Mucosa of descending colon (tissue), 3 donors: Measurements from ENCODE around the gene PAQR9. TPM values are rescaled to one million over a fixed set of nuclear protein-coding genes. Genes with fewer than 3 reads are reported as not detected.

Experiments
- ATAC-seq: fragments of 200-7000 bp; cut with Tn5 transposase; one replicate; pipeline ENCODE4 v1.9.1; 2020; ENCODE audit warnings: mild to moderate bottlenecking, moderate library complexity
- DNase-seq, 3 donors: peaks; one replicate each; pipeline ENCODE4 v3.0.0-alpha.2; 2020
- H3K36me3 ChIP-seq: fragments of 200-600 bp; one replicate; pipeline ENCODE4 v1.8.0; 2021; ENCODE audit warnings: low read depth, mild to moderate bottlenecking
- H3K4me1 ChIP-seq: fragments of 200-600 bp; one replicate; pipeline ENCODE4 v1.8.0; 2021; ENCODE audit warnings: low read depth, mild to moderate bottlenecking
- H3K4me3 ChIP-seq: fragments of 200-600 bp; one replicate; pipeline ENCODE4 v1.8.0; 2021; ENCODE audit warnings: mild to moderate bottlenecking
- H3K9me3 ChIP-seq: fragments of 200-600 bp; one replicate; pipeline ENCODE4 v1.8.0; 2021; ENCODE audit warnings: mild to moderate bottlenecking
- intact Hi-C, 2 donors: fragments of 100-400 bp; cut with DNase I in 1 of 2; cut with micrococcal nuclease in 1 of 2; formaldehyde crosslinking; loops; one replicate each; pipeline versions ENCODE4 v1.11.0 to v1.11.1; 2022; cut with DNase I, micrococcal nuclease
- long read RNA-seq, 2 donors: library from polyadenylated mRNA; unstranded; transcript quantifications; one replicate each; pipeline ENCODE4 v2.0.0, GENCODE V29; 2019 to 2021
- total RNA-seq, 3 donors: library from RNA; stranded (reverse); fragmentation: NEBNext Ultra II Directional in 2 of 3; extraction: Animal tissue kit (Norgen Biotek cat#: 25700) in 2 of 3; gene quantifications; one replicate each; pipeline versions ENCODE4 v1.2.1 to v1.2.4, GENCODE V29; 2021 to 2023
- TF ChIP-seq, protein P1 (sequence below): fragments of 200-600 bp; IDR thresholded peaks from one replicate; pipeline ENCODE4 v1.8.0; 2022; ENCODE audit warnings: antibody characterized with exemption, mild to moderate bottlenecking
- donor health status: DM: no; HTN: no; CAD: no; lungs with moderate emphysema.
- donor health status: DM: no; HTN: no; CAD: no.
- donor health status: DM: no; HTN: yes; CAD: no.

Gene PAQR9, protein sequence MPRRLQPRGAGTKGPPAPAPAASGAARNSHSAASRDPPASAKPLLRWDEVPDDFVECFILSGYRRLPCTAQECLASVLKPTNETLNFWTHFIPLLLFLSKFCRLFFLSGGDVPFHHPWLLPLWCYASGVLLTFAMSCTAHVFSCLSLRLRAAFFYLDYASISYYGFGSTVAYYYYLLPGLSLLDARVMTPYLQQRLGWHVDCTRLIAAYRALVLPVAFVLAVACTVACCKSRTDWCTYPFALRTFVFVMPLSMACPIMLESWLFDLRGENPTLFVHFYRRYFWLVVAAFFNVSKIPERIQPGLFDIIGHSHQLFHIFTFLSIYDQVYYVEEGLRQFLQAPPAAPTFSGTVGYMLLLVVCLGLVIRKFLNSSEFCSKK
- not detected for total RNA-seq
- long read RNA-seq, donor 1 = 0 reads
- long read RNA-seq, donor 2 = 0 reads

DNA sequence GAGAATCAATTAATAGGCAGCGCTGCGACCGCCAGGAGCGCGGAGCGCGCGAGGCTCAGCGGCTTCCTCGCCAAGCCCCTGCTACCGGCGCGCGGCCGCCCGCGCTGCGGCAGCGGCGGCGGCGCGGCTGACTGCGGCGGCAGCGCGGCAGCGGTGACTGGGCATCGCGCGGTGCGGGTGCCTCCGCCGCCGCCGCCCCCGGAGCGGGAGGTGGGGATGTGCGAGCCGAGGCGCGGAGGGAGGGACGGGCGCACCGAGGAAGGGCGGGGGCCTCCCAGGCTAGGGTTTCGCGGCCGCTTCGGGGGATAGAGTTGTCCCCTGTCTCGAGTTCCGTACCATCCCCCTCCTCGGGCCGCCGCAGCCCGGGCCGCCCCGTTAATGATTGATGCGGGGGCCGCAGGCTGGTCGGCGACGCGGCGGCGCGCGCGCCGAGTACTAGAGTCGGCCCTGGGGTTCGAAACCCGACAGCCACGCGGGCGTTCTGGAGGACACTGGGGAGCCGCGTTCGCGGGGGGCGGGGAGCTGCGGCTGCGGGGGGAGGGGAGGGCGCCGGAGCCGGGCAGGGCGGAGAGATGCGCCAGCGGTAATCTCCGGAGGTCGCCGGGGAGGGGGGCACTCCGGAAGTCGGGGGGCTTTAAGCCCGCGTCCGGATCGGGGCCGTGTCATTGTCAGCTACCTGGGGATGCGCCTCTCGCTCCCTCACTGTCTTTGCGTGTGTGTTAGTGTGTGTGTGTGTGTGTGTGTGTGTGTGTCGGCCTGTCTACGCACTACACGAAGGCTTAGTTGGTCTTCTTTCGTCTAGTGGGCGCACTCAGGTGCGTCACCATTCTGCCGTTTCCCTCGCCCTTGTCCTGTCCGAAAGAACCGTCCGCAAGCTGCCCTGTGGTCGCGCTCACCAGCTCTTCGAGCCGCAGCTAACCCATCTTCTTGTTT is at the start of gene PAQR9:
Gene PAQR9, minus strand, starts transcription at position 159 of the 933 bp plus-strand sequence. CDS start 338 bp downstream, outside the sequence.
- Histone ChIP-seq H3K36me3 (no peaks in the 10 kb centered on the region), H3K9me3 (no peaks in the 10 kb centered on the region), H3K4me3 (no peak within 1 kb of the TSS), H3K4me1 (no peaks in the 10 kb centered on the region)
- intact Hi-C loops = no loop called here
- TF ChIP-seq, protein P1, sequence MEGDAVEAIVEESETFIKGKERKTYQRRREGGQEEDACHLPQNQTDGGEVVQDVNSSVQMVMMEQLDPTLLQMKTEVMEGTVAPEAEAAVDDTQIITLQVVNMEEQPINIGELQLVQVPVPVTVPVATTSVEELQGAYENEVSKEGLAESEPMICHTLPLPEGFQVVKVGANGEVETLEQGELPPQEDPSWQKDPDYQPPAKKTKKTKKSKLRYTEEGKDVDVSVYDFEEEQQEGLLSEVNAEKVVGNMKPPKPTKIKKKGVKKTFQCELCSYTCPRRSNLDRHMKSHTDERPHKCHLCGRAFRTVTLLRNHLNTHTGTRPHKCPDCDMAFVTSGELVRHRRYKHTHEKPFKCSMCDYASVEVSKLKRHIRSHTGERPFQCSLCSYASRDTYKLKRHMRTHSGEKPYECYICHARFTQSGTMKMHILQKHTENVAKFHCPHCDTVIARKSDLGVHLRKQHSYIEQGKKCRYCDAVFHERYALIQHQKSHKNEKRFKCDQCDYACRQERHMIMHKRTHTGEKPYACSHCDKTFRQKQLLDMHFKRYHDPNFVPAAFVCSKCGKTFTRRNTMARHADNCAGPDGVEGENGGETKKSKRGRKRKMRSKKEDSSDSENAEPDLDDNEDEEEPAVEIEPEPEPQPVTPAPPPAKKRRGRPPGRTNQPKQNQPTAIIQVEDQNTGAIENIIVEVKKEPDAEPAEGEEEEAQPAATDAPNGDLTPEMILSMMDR = no peak
- DNase-seq = no peak
- ATAC-seq = peak; percentile 43

DNA sequence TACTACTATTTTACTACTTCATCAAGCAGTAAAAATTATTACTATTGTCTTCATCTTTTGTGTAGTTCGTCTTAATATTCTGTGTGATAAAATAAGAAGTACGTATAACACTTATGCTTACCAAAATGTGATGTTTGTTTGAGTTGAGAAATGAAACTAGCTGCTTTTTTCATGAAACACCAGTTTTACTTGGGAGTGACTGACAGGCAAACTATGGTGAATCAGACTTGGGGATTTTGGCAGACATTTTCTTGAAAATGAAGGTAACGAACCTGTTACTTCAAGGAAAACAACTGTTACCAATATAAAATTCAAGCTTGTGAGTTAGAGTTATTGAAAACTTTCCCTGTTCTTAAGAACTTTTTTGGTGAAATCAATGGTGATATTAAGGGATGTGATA is 48.2 kb upstream of the PAQR9 start:
- peaks cover 3% of the 10 kb centered on the region for H3K4me1 ChIP-seq
- intact Hi-C loops = no loop called here
- TF ChIP-seq, protein P1 = no peak

DNA sequence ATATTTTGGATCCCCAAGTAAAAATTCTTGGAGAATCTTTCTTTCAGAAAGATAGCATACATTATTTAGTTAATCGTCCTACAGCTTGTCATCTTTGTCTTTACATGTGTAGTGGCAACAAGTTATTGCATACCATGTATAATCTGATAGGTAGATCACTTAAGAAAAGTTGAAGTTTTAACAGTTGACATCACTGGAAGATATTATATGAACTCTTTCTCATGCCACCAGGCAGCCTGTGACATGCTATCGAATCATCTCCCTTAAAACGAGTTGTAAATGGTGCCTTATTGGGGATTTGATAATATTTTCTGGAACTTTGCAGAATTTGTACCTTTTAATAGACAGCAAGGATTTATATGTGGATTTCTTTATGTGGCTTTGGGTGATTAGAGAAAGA is 46.5 kb upstream of the PAQR9 start:
- Histone ChIP-seq H3K4me1 (peaks cover 5% of the 10 kb centered on the region), H3K36me3 (no peaks in the 10 kb centered on the region), H3K9me3 (no peaks in the 10 kb centered on the region), H3K4me3 (no peak overlapping the region)
- TF ChIP-seq, protein P1 = no peak
- no peak for ATAC-seq
- intact Hi-C loops = no loop called here
- no peak for DNase-seq

More for the DNA sequence above, 48.2 kb upstream of the PAQR9 start:
- DNase-seq = no peak
- Histone ChIP-seq H3K9me3 (no peaks in the 10 kb centered on the region), H3K4me3 (no peak overlapping the region), H3K36me3 (no peaks in the 10 kb centered on the region)
- ATAC-seq = no peak

DNA sequence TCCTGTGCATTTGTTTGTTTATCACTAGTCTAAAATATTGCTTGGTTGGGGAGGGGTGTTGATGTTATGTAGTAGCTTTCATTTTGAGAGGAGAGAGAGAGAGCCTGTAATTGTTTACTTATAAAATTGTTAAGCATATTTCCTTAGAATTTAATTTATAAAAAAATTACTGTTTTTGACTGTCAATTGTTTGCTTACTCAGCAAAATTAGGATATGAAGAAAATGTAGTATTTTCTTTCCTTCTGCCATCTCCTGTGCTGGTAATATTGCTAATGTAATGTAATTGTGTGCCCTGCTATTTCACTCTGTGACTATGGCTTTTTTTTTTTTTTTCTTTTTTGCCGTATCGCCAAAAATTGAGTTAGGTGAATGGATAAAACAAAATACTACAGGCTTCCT is 41.3 kb upstream of the PAQR9 start:
- Histone ChIP-seq H3K4me3 (no peak overlapping the region), H3K9me3 (no peaks in the 10 kb centered on the region), H3K4me1 (peaks cover 22% of the 10 kb centered on the region), H3K36me3 (no peaks in the 10 kb centered on the region)
- TF ChIP-seq, protein P1 = no peak
- intact Hi-C loops = no loop called here
- ATAC-seq = no peak
- DNase-seq = no peak

DNA sequence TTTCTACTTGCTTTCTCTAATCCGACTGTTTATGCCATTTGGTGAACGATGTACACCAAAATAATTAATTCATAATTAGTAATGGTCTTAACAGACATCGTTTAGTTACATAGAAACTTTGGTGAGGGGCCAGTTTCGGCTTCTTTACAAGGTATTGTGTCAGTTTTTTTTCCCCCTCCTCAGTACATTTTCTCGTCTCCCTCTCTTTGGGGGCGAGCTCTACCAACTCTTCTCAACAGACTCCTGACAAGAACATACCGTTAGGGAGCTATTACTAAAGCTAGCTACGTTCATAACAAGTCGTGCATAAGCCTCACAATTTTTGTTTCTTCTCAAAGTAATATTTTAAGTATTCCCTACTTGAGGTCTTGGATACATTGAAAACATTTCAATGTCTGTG is 39.3 kb upstream of the PAQR9 start:
- no peaks in the 10 kb centered on the region for H3K36me3 ChIP-seq
- intact Hi-C loops = no loop called here
- peaks cover 19% of the 10 kb centered on the region for H3K4me1 ChIP-seq
- no peak for ATAC-seq
- H3K4me3 ChIP-seq = no peak overlapping the region
- no peak for DNase-seq
- H3K9me3 ChIP-seq = no peaks in the 10 kb centered on the region
- TF ChIP-seq, protein P1 = no peak
